T-helper 2 cell (primary cell): ENCODE measurements around the gene MPI.

Source experiments
- DNase-seq, 5 experiments: peaks; one replicate each; pipeline versions ENCODE4 v3.0.0 to v3.0.0-alpha.2; 2012 to 2022
- total RNA-seq, 2 donors: gene quantifications; one replicate each; lab custom pipeline; 2026; lab: John Stamatoyannopoulos, UW

The MPI gene
- total RNA-seq: 26.5 to 53.9 reads per million in 2 donors

- DNase-seq: peak; percentile 70 to 87 (median 81)
Measured at GRCh38 chr15:74889883-74890664, at the start of gene MPI. Gene MPI (plus strand): TSS chr15:74890042. CDS start chr15:74890074, 32 bp downstream.

- DNase-seq: no peak
Measured at GRCh38 chr15:74840851-74841775, 48.7 kb upstream of the MPI start.

GRCh38 chr15:74841891-74842373 lies 47.9 kb upstream of the MPI start:
- DNase-seq: no peak

- DNase-seq: peak; percentile 86 to 93 (median 90)
Measured at GRCh38 chr15:74842581-74843444, 47.0 kb upstream of the MPI start, which contains the start of gene ULK3. Gene ULK3 (minus strand): TSS chr15:74843156. CDS start chr15:74843105, 51 bp downstream.

GRCh38 chr15:74843445-74843828 lies 46.4 kb upstream of the MPI start:
- DNase-seq: no peak

- no peak for DNase-seq
Measured at GRCh38 chr15:74843891-74844299, 45.9 kb upstream of the MPI start.

GRCh38 chr15:74844319-74845207 lies 45.3 kb upstream of the MPI start:
- DNase-seq: peak in 1 of 5 experiments; percentile 56

- peak in 4 of 5 experiments; percentile 38 to 90 (median 42) for DNase-seq
Measured at GRCh38 chr15:74845208-74845568, 44.7 kb upstream of the MPI start.

GRCh38 chr15:74845581-74845980 lies 44.3 kb upstream of the MPI start:
- DNase-seq: peak in 1 of 5 experiments; percentile 79

GRCh38 chr15:74847432-74847831 lies 42.4 kb upstream of the MPI start:
- no peak for DNase-seq

- no peak for DNase-seq
Measured at GRCh38 chr15:74850393-74850792, 39.4 kb upstream of the MPI start.

GRCh38 chr15:74851960-74852359 lies 37.9 kb upstream of the MPI start:
- no peak for DNase-seq

GRCh38 chr15:74854453-74855022 lies 35.3 kb upstream of the MPI start:
- no peak for DNase-seq

GRCh38 chr15:74855857-74856256 lies 34.0 kb upstream of the MPI start:
- no peak for DNase-seq

- DNase-seq: no peak
Measured at GRCh38 chr15:74856537-74856936, 33.3 kb upstream of the MPI start.

- no peak for DNase-seq
Measured at GRCh38 chr15:74857082-74857655, 32.7 kb upstream of the MPI start.

GRCh38 chr15:74857671-74858368 lies 32.0 kb upstream of the MPI start:
- DNase-seq: peak in 1 of 5 experiments; percentile 33

GRCh38 chr15:74858369-74858740 lies 31.5 kb upstream of the MPI start:
- DNase-seq: no peak

GRCh38 chr15:74863239-74864056 lies 26.4 kb upstream of the MPI start:
- DNase-seq: peak in 1 of 5 experiments; percentile 44
